Osteocyte (in vitro differentiated cells): ENCODE measurements around the gene FBLN2. TPM values are rescaled to one million over a fixed set of nuclear protein-coding genes. Genes with fewer than 3 reads are reported as not detected.

Experiments
- DNase-seq: peaks from one replicate; pipeline ENCODE4 v3.0.0; 2021; ENCODE audit warnings: mixed read lengths; ENCODE audit not compliant: unreplicated experiment; ENCODE audit errors: extremely low spot score
- H3K27ac Mint-ChIP-seq: one replicate; pipeline ENCODE4 v1.8.0; 2021; ENCODE audit warnings: mild to moderate bottlenecking, mixed read lengths; ENCODE audit not compliant: unreplicated experiment
- H3K27me3 Mint-ChIP-seq: one replicate; pipeline ENCODE4 v1.8.0; 2021; ENCODE audit warnings: mixed read lengths; ENCODE audit not compliant: unreplicated experiment
- H3K36me3 Mint-ChIP-seq: one replicate; pipeline ENCODE4 v1.8.0; 2021; ENCODE audit warnings: mixed read lengths; ENCODE audit not compliant: unreplicated experiment
- H3K4me1 Mint-ChIP-seq: one replicate; pipeline ENCODE4 v1.8.0; 2021; ENCODE audit warnings: mixed read lengths; ENCODE audit not compliant: unreplicated experiment
- H3K4me3 Mint-ChIP-seq: one replicate; pipeline ENCODE4 v1.8.0; 2021; ENCODE audit warnings: mild to moderate bottlenecking, moderate library complexity, mixed read lengths; ENCODE audit not compliant: unreplicated experiment
- H3K9me3 Mint-ChIP-seq: one replicate; pipeline ENCODE4 v1.8.0; 2021; ENCODE audit warnings: mixed read lengths; ENCODE audit not compliant: unreplicated experiment
- total RNA-seq: library from RNA; stranded (reverse); gene quantifications from 2 replicates; pipeline ENCODE4 v1.2.1, GENCODE V29; 2021
- TF ChIP-seq, protein P1 (sequence below): fragments of 200-600 bp; sonication (generic); IDR thresholded peaks from 2 replicates; pipeline ENCODE4 v1.5.0; 2021; ENCODE audit warnings: antibody characterized with exemption, mild to moderate bottlenecking, moderate library complexity

The FBLN2 gene
- total RNA-seq, 1 donor from 2014 or later: 215 TPM

DNA sequence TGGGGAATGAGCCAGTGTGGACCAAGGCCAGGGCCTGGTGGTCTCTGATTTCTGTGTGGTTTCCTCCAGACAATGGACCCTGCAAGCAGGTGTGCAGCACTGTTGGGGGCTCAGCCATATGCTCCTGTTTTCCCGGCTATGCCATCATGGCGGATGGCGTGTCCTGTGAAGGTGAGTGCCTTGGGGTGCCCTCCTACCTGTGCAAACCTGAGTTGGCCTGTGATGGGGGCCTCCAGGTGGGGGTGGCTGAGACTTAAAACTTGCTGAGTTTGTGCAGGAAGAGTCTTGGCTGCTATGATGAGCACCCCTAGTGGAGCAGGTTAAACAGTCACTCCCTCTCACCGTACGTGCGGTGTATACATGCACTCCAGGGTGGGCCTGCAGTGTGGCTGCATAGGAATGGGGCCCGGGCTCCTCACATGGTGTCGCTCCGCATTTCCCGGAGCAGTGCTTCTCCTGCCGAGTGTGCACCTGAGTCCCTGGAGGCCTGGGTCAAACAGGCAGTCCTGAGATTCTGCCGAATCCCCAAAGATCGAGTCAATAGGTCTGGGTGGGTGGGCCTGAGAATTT lies 70.8 kb downstream of the FBLN2 start:
- H3K36me3 Mint-ChIP-seq: peaks cover 16% of the 10 kb centered on the region
- peaks cover 12% of the 10 kb centered on the region for H3K4me1 Mint-ChIP-seq
- H3K4me3 Mint-ChIP-seq: no peak overlapping the region
- no peak for DNase-seq
- H3K27me3 Mint-ChIP-seq: no peaks in the 10 kb centered on the region
- no peak overlapping the region for H3K27ac Mint-ChIP-seq
- TF ChIP-seq, protein P1, sequence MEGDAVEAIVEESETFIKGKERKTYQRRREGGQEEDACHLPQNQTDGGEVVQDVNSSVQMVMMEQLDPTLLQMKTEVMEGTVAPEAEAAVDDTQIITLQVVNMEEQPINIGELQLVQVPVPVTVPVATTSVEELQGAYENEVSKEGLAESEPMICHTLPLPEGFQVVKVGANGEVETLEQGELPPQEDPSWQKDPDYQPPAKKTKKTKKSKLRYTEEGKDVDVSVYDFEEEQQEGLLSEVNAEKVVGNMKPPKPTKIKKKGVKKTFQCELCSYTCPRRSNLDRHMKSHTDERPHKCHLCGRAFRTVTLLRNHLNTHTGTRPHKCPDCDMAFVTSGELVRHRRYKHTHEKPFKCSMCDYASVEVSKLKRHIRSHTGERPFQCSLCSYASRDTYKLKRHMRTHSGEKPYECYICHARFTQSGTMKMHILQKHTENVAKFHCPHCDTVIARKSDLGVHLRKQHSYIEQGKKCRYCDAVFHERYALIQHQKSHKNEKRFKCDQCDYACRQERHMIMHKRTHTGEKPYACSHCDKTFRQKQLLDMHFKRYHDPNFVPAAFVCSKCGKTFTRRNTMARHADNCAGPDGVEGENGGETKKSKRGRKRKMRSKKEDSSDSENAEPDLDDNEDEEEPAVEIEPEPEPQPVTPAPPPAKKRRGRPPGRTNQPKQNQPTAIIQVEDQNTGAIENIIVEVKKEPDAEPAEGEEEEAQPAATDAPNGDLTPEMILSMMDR: no peak
- H3K9me3 Mint-ChIP-seq: no peaks in the 10 kb centered on the region

DNA sequence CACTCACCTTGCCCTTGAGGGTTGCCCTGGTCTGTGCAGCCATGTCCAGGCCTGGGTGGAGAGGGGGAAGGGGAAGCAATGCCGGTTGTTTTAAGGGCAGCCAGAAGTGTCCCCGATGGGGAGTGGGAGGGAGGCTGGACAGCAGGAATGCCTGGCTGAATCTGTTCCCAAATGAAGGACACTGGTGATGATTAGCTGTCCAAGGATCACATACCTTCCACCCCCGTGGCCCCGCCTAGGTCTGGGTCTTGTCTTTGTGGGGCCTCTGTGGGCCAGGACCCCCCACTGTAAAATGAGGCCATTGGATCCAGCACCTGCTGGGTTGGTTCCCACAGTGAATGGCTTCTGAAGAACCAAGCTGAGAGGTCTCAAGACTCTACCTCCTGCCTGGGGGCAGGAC lies 71.4 kb downstream of the FBLN2 start:
- H3K9me3 Mint-ChIP-seq: no peaks in the 10 kb centered on the region
- peaks cover 16% of the 10 kb centered on the region for H3K36me3 Mint-ChIP-seq
- no peak overlapping the region for H3K4me3 Mint-ChIP-seq
- TF ChIP-seq, protein P1: no peak
- peaks cover 12% of the 10 kb centered on the region for H3K4me1 Mint-ChIP-seq
- H3K27ac Mint-ChIP-seq: no peak overlapping the region
- H3K27me3 Mint-ChIP-seq: no peaks in the 10 kb centered on the region
- no peak for DNase-seq

DNA sequence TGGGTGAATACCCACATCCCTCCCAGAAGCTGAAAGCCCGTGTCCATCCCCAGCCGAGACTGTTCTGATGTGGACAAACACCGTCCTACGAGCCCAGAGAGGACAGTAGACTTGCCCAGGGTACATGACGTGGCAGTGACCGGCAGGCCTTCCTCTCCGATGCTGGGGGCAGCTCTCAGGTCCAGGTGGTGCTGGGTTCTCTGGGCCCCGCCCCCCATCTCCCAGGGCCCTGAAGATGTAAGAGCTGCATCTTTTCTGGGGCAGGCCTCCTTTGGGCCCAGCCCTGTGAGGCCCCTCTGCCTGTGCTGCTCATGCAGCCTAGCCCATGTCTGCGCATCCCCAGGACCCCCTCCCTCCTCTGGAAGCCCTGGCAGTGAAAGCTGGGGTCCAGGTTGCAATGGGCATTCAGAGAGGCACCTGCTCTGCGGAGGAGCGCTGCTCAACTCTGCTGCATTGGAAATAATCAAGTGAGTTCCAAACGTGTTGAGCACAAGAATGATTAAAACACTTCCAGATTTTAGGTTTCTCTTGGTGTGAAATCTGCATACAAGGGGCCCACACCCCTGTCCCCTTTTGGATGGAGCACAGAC lies 71.9 kb downstream of the FBLN2 start:
- TF ChIP-seq, protein P1: no peak
- Mint-ChIP-seq H3K4me3 (no peak overlapping the region), H3K4me1 (peaks cover 12% of the 10 kb centered on the region), H3K9me3 (no peaks in the 10 kb centered on the region), H3K27me3 (no peaks in the 10 kb centered on the region), H3K36me3 (peaks cover 14% of the 10 kb centered on the region), H3K27ac (no peak overlapping the region)
- no peak for DNase-seq

DNA sequence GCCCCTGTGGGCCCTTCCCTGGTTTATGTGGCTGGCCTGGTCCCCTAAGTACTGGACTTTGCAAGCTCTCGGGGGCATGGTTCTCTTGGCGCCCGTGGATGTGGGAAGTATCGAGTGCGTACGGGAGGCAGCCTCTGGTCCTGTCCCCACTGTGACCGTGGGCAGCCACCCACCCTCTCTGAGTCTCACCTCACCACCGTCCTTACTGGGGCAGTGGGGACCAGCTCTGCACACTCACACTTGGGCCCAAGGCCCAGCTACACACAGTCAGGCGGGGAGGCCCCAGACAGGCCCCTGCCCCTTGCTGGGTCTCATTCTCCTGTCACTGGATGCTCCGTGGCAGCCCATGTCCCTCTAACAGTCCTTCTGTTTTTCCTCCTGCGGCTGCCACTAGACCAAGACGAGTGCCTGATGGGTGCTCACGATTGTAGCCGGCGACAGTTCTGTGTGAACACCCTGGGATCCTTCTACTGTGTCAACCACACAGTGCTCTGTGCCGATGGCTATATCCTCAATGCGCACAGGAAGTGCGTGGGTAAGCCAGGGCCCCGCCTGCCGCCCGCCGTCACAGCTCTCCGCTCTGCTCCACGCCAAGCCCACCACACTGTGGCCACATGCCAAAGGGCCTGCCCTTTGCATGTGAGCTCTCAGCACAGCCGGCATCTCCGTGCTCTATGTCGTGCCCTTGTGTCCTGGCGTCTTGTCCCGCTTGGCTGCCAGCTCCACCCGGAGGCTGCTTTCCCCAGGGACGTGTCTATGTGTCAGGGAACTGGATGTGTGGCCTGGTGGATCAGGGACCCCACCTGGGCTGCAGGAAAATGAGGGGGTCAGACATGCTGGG lies 72.7 kb downstream of the FBLN2 start:
- no peak for DNase-seq
- peaks cover 10% of the 10 kb centered on the region for H3K36me3 Mint-ChIP-seq

More for the DNA sequence above, 72.7 kb downstream of the FBLN2 start:
- no peak overlapping the region for H3K27ac Mint-ChIP-seq
- no peak overlapping the region for H3K4me3 Mint-ChIP-seq
- TF ChIP-seq, protein P1: no peak
- peaks cover 12% of the 10 kb centered on the region for H3K4me1 Mint-ChIP-seq
- H3K9me3 Mint-ChIP-seq: no peaks in the 10 kb centered on the region
- H3K27me3 Mint-ChIP-seq: no peaks in the 10 kb centered on the region
